ENCODE results near the gene CEP112.
"Not testable (repeated sequence)": the region's sequence is repeated elsewhere in the genome, so short reads cannot be mapped to it uniquely, and the experiment has no call there.

The CEP112 gene

GRCh38 chr17:65712383-65713267, 479.3 kb downstream of the CEP112 start:
- no peak for DNase-seq

DNA sequence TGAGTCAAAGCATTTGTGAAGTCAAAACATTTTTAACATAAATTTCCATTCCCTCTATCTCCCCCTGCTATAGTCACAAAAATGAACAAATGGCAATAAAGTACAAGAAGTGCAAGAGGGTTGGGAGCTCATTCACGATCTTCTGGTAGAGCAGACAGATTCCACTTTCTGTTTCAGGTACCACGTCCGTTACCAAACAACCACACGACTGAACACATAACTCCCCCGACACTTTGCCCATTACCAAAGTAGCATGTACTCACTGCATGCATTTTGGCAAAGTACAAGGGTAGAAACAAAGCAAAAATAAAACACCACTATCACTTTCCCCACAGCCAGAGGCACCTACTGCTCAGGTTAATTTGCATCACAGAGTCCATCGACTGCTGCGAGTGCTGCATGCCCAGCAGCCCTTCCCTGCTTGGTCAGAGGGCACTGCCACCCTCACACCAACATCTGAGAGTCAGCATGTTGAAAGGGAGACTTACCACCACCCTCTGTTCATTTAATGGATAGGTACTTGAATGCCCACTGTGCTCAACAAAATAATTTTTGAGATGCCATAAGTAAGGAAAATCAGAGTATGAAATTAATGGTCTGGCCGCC, 480.2 kb downstream of the CEP112 start:
- no peak for DNase-seq

DNA sequence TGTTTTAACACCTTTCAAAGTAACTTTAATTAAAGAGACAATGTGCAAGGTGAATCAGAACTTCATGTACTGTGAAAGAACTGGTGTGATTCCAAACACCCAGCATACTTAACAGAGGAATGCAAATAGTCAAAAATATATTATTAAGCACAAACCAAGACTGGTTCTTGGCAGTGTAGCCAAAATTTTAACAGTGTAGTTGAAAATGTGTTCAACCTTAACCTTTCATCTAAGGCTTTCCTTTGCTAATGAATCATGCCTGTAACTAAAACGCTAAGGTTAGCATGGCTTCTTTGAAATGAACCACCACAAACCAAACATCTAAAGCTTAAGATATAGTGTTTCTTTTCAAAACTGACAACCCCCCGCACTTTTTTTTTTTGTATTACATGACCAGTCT, 484.2 kb downstream of the CEP112 start:
- no peak for DNase-seq

GRCh38 chr17:65704731-65705130, 487.2 kb downstream of the CEP112 start:
- DNase-seq = no peak

GRCh38 chr17:65703891-65704290, 488.0 kb downstream of the CEP112 start:
- no peak for DNase-seq

GRCh38 chr17:65699459-65699858, 492.5 kb downstream of the CEP112 start:
- no peak for DNase-seq

DNA sequence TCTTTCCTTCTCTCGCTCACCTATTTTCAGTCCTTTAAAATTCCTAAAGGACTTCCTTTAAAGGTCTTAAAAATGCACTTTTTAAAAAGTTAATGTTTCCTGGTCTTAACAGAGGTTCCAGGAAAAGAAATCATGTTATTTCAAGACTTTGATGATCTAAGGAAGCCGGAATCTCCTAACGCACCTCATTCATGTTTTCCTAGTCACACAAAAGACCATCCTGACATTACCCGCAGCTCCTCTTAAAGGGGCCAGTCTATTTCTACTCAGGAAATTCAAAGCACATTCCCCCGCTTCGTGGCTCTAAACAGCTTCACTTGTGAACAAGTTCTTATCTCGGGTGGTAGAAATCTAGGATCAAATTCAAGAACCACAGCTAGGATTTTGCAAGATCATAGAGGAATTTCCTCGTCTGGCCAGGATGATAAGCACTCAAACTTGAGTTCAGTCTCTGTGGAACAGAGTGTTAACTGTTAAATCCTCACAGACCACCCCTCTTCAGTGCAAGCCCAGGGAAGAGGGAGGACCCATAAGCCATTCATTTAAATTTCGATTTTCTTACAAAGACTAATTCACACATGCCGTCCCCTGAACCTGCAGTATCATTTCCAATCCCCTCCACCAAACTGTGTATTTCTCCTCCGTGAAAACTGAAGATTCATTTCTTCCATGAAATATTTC, 493.4 kb downstream of the CEP112 start:
- DNase-seq = no peak

- no peak for DNase-seq
Measured at GRCh38 chr17:65697661-65698060, 494.3 kb downstream of the CEP112 start.

- no peak for DNase-seq
Measured at GRCh38 chr17:65696739-65697394, 495.1 kb downstream of the CEP112 start.

- no peak for DNase-seq
Measured at GRCh38 chr17:65694601-65695000, 497.3 kb downstream of the CEP112 start.

GRCh38 chr17:65690626-65691310, 501.2 kb downstream of the CEP112 start:
- no peak for DNase-seq

DNA sequence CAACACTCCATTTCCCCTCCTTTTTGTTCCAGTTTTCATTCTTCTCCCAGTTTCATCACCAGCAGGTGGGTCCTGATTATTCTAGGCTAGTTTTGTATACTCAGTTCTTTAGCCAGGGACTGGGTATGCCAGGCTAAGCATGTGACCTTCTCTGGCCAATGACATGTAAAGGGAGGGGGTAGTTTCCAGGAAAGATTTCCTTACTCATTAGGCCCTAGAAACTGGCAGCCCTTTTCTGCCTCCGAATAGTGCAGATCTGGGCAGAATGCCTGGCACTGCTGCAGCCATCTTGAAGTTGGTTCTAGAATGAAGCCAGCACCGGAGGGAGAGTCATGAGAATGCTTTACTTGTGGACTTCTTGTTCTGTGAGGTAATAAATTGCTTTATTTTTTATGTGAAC, 503.6 kb downstream of the CEP112 start:
- no peak for DNase-seq

DNA sequence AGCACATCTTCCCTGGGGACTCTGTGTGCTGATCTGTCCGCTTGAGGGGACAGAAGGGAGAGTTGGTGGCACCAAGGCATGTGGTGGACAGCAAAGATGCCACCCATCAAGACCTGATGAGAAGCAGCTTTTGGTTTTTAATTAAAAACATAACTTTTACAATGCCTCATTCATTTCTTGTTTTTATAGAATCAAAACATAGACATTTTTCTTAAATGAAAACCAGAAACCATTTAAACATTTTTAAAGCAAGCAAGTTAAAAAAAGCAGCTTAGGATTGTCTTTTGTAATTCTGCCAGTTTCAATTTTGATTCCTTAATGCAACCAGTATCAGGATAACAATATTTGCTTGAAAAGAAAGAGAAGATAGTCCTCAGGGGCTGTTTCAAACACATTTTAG, 506.8 kb downstream of the CEP112 start:
- DNase-seq = no peak

DNA sequence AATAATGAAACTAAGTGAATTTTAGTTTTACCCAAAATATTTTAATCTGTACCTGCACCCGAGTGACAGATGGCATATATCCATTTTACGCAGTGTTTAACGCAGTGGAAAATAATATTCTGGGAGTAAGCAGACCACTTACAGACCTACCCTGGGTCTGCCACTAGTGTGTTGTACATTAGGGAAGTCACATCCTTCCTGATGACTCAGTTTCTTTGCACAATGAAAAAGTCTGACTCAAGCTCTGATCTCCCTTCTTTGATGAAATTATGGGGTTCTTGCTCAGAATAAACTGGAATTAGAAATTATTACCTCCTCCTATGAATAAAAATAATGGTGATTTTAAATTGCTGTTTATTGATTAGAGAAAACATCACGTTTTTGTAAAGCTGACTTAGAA, 507.3 kb downstream of the CEP112 start:
- no peak for DNase-seq

DNA sequence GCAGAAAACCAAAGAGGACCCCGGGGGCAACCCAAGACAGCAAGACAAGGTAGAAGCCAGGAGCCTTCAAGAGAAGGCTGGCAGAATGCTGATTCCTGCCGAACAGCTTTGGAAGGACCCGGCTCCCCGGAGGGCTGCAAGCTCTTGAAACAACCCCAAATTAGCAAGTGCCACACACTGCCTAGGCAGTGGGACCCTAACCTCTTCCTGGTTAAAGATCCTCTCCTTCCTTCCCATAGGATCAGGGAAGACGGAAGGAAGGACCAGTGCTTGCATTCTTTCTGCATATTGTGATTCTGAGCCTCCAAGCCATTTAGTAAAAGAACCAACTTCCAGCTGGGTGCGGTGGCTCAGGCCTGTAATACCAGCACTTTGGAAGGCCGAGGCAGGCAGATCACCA, 508.5 kb downstream of the CEP112 start:
- no peak for DNase-seq

- not testable (repeated sequence) for DNase-seq
Measured at GRCh38 chr17:65681763-65682162, 510.2 kb downstream of the CEP112 start.

DNA sequence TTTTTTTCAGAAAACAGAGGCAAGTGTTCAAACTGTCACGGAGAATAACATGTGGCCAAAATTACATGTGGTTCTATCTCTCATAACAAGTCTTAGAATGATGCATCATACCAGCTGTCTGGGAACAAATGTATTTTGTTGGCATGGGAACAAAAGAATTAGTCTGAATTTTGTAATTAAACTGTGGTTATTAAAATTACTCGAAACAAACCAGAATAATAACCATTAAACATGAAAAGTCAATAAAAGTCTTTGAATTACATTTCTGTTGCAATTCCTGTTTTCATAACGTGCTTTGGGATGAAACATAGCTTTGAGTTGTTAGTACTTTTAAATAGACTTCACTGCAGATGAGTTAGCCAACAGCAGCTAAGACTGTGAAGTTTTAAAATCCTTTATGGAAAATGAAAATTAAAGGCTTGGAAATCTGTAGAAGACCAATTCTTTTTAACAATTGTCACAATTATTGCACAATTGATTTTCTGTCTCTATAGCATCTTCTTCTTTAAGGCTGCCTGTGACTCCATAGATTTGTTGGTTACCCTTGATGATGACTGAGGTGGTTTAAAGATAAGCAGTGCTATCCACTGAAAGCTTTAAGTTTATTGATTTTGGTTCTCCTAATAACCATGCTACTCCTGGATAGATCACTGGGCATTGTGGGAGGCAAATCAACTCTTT, 512.6 kb downstream of the CEP112 start:
- DNase-seq = no peak

DNA sequence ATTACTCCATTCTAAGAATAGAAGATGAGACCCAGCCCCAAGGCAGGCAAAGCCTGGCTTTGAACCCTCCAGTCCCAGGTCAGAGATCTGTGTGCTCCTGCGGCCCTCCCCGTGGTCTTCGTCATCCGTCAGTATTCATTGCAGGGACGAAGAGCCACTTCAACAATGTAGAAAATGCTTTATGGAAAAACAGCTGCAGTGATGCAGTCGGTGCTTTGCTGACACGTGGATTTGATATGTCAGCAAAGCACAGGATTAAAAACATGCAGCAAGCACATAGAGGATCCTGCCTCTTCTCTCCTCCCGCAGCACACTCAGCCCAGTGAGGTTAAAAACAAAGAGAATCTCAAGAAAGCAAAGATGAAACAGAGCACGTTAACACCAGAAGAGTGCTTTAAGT, 513.4 kb downstream of the CEP112 start:
- DNase-seq = peak in 1 of 2 experiments; percentile 2

DNA sequence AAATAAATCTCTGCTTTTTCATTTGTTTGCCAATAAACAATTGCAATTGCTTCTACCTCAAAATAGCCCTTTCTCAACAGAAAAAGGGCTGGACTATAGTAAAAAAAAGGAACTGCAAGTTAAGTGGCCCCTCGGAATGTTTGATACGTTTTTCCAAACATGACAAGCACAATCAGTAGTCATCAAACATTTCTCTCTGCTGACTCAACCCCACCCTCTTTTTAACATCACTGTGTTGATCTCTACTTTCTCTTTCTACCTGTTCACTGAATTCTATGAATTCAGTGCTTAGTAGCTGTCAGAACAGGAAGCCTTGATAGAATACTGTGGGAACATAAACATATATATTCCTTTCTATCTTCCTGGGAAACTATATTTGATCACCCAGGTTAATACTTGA, 514.0 kb downstream of the CEP112 start:
- no peak for DNase-seq

DNA sequence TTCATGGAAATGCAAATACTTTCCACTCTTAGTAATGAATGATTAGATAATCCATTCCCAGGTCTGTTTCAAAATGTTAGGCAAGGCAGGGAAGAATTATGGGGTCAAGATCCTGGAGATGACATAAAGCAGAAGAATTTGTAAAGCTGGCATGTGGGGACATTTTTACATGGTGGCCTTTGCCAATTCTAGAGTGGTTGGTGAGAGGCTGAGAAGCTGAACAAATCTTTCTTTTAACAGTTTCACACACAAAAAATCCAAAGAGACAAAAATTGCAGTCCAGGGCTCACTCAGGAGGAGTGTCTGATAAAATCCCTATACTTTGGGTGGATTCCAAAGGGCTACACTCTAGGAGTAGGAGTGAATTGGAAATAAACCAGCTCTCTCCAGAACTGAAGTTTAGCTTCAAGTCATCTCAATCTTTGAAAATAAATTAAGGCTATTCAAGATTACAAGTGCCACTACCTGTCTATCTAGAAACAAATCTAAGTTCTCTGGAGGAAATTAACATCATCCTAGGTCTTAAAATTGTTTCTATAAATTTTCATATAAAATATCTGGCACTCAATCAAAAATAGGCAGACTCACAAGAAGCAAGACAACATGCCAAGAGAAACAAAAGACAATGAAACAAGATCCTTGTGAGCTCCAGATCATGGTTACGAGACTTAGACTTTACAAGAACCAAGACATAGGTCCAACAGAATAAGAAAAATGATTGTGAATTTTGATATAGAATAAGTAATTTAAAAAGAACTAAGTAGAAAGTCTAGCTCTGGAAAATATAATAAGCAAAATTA, 517.5 kb downstream of the CEP112 start:
- DNase-seq = no peak

DNA sequence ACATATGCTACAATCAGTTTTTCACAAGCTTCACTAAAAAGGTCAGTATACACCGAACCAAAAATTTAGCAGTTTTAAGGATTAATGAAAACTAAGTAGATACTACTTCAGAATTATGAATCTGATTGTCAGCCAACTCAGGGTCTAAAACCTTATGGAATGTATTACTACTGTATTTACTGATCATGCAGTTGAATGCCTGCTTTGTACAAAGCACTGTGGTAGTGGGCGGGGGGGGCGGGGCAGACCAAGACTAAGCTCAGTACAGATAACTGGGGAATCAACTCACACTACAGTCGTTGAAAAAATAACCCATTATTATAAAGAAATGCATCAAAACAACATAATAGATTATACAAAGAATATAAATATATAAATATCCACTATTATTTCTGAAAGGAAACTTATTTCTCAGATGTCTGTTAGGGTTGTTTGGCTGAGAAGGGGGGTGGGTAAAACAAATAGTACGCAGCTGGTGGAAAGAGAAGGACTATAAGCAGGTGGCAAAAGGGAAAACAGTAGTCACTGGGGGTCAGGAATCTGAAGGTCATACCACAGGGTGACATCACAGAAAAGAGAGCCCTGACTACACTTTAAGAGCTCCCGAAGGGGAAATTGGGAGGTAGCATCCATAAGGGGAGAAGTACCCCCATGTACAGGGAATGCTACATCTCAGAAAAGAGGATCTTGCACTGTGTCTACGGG, 521.1 kb downstream of the CEP112 start:
- no peak for DNase-seq

Data from NCI-H187 (cell line).